Keratinocyte (primary cell): ENCODE results near the gene PAN3. TPM values are rescaled to one million over a fixed set of nuclear protein-coding genes. Genes with fewer than 3 reads are reported as not detected.

Experiments
- DNase-seq: peaks from one replicate; pipeline ENCODE4 v3.0.0-alpha.2; 2011; ENCODE audit warnings: low read depth, missing footprints, low spot score
- FAIRE-seq: peaks from 2 replicates; lab custom pipeline; 2011; peaks lifted over from hg19 to GRCh38; lab: Jason Lieb, UNC
- H2AFZ ChIP-seq: 2 replicates; pipeline ENCODE4 v1.6.0; 2012; ENCODE audit warnings: low read length, control low read depth, inconsistent platforms; ENCODE audit not compliant: control insufficient read depth
- H3K27ac ChIP-seq: 2 replicates; pipeline ENCODE4 v1.5.1; 2011; ENCODE audit warnings: low read length; ENCODE audit not compliant: control insufficient read depth, insufficient read depth
- H3K27me3 ChIP-seq: 3 replicates; pipeline ENCODE4 v1.6.0; 2011; ENCODE audit warnings: low read length; ENCODE audit not compliant: control insufficient read depth, insufficient read depth; ENCODE audit errors: extremely low read depth
- H3K36me3 ChIP-seq, 2 experiments: 2 replicates in 1 of 2; 3 replicates in 1 of 2; pipeline ENCODE4 v1.5.1; 2011; ENCODE audit warnings: low read length in 2 of 2, mild to moderate bottlenecking in 1 of 2; ENCODE audit not compliant: control insufficient read depth in 2 of 2, insufficient read depth in 2 of 2; ENCODE audit errors: extremely low read depth in 1 of 2
- H3K4me1 ChIP-seq: 3 replicates; pipeline ENCODE4 v1.5.1; 2011; ENCODE audit warnings: low read length; ENCODE audit not compliant: control insufficient read depth, insufficient read depth; ENCODE audit errors: extremely low read depth
- H3K4me2 ChIP-seq: 3 replicates; pipeline ENCODE4 v1.6.0; 2011; ENCODE audit warnings: low read depth, low read length; ENCODE audit not compliant: control insufficient read depth, insufficient read depth; ENCODE audit errors: extremely low read depth
- H3K4me3 ChIP-seq, 3 experiments: fragments of 200-600 bp in 1 of 3; sonication (generic) in 1 of 3; 2 replicates in 2 of 3; 3 replicates in 1 of 3; pipeline ENCODE4 v1.5.1; 2011 to 2016; ENCODE audit warnings: low read length in 3 of 3, mild to moderate bottlenecking in 3 of 3, control low read depth in 2 of 3, inconsistent platforms in 1 of 3, low read depth in 1 of 3, mixed read lengths in 1 of 3, mixed run types in 1 of 3, moderate library complexity in 1 of 3; ENCODE audit not compliant: control insufficient read depth in 2 of 3, insufficient read depth in 2 of 3; ENCODE audit errors: extremely low read depth in 1 of 3
- H3K79me2 ChIP-seq: 2 replicates; pipeline ENCODE4 v1.6.0; 2012; ENCODE audit warnings: low read length; ENCODE audit not compliant: control insufficient read depth, insufficient read depth
- H3K9ac ChIP-seq: 3 replicates; pipeline ENCODE4 v1.6.0; 2011; ENCODE audit warnings: low read length; ENCODE audit not compliant: control insufficient read depth, insufficient read depth; ENCODE audit errors: extremely low read depth
- H3K9me1 ChIP-seq: 3 replicates; pipeline ENCODE4 v1.6.0; 2011; ENCODE audit warnings: low read length; ENCODE audit not compliant: control insufficient read depth, insufficient read depth; ENCODE audit errors: extremely low read depth
- H3K9me3 ChIP-seq: 2 replicates; pipeline ENCODE4 v1.5.1; 2012; ENCODE audit warnings: low read depth, low read length; ENCODE audit not compliant: control insufficient read depth
- H4K20me1 ChIP-seq: 3 replicates; pipeline ENCODE4 v1.6.0; 2011; ENCODE audit warnings: low read length; ENCODE audit not compliant: control insufficient read depth, insufficient read depth; ENCODE audit errors: extremely low read depth
- EZH2 ChIP-seq: IDR thresholded peaks from one replicate; pipeline ENCODE4 v1.6.1; 2012; ENCODE audit warnings: inconsistent platforms, mild to moderate bottlenecking, low read length, moderate library complexity
- dilution Hi-C: fragments of 300-500 bp; cut with MboI; formaldehyde crosslinking; loops from one replicate; pipeline ENCODE4 v1.7.0; 2020; ENCODE audit warnings: low sequenced_read_pairs; ENCODE audit not compliant: extremely low pct_ligation_motif_present
- polyA plus RNA-seq, 5 experiments: library from polyadenylated mRNA; depleted of rRNA in 3 of 5; stranded (reverse) in 3 of 5; stranded (forward) in 1 of 5; unstranded in 1 of 5; fragments of >200 nt; gene quantifications; 1 replicate in 1 of 5; 2 replicates in 3 of 5; 3 replicates in 1 of 5; pipeline versions ENCODE4 v1.2.1 to v1.2.3, GENCODE V29; 2011 to 2012; ENCODE audit warnings: missing spikeins in 2 of 5, low read depth in 1 of 5, low replicate concordance in 1 of 5
- TF ChIP-seq, protein P1 (sequence below), 3 experiments: IDR thresholded peaks in 1 of 3; conservative IDR thresholded peaks in 1 of 3; optimal IDR thresholded peaks in 1 of 3; 2 replicates in 2 of 3; 3 replicates in 1 of 3; pipeline versions ENCODE3 to v1.5.1; 2011; ENCODE audit warnings: low read length in 3 of 3, mild to moderate bottlenecking in 3 of 3, moderate library complexity in 2 of 3, control low read depth in 1 of 3, inconsistent platforms in 1 of 3; ENCODE audit not compliant: insufficient read depth in 2 of 3; ENCODE audit errors: extremely low read depth in 1 of 3

Gene PAN3
- polyA plus RNA-seq, 1 donor (not counting 4 experiments of a cell fraction or from before 2014, with no cell fraction given), result 16.8 TPM

GRCh38 chr13:28338006-28338574, 199.7 kb downstream of the PAN3 start:
- Histone ChIP-seq H3K4me2 (no peak overlapping the region), H2AFZ (no peak overlapping the region), H3K9me1 (no peaks in the 10 kb centered on the region), H3K79me2 (no peaks in the 10 kb centered on the region), H4K20me1 (no peaks in the 10 kb centered on the region), H3K9me3 (no peaks in the 10 kb centered on the region), H3K4me3 (no peak overlapping the region), H3K27ac (no peak overlapping the region), H3K36me3 (no peaks in the 10 kb centered on the region), H3K4me1 (no peaks in the 10 kb centered on the region), H3K9ac (no peak overlapping the region), H3K27me3 (no peaks in the 10 kb centered on the region)
- FAIRE-seq (no peak), DNase-seq (no peak)
- TF ChIP-seq, protein P1, sequence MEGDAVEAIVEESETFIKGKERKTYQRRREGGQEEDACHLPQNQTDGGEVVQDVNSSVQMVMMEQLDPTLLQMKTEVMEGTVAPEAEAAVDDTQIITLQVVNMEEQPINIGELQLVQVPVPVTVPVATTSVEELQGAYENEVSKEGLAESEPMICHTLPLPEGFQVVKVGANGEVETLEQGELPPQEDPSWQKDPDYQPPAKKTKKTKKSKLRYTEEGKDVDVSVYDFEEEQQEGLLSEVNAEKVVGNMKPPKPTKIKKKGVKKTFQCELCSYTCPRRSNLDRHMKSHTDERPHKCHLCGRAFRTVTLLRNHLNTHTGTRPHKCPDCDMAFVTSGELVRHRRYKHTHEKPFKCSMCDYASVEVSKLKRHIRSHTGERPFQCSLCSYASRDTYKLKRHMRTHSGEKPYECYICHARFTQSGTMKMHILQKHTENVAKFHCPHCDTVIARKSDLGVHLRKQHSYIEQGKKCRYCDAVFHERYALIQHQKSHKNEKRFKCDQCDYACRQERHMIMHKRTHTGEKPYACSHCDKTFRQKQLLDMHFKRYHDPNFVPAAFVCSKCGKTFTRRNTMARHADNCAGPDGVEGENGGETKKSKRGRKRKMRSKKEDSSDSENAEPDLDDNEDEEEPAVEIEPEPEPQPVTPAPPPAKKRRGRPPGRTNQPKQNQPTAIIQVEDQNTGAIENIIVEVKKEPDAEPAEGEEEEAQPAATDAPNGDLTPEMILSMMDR (optimal IDR thresholded peaks at IDR 0.05 in 1 of 3, IDR thresholded peaks at IDR 0.05 in 1 of 3, conservative IDR thresholded peaks at IDR 0.05 in 1 of 3; ENCODE audit: extremely low read depth in 1 of 3, insufficient read depth in 2 of 3, low read length in 3 of 3), result no peak
- TF ChIP-seq EZH2, result no peak
- dilution Hi-C loops, result no loop called here

DNA sequence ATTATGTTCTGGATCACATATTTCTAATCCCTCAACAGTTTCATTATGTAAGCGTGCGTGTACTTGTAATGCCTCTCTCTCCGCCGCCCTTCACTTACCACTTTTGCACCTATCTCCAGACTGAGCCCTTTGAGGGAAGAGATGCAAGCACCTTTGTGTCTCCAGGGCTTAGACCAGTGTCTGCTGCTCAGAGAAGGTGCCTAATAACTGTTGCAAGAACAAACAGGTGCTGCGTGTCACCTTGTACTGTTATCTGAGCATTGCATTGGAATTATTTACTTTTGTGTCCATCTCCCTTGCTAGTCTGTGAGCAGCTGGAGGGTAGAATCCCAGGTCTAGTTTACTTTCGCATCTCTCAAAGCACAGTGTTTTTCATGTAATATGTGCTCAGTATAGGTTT, 200.4 kb downstream of the PAN3 start:
- Histone ChIP-seq H3K27me3 (no peaks in the 10 kb centered on the region), H3K79me2 (no peaks in the 10 kb centered on the region), H3K9ac (no peak overlapping the region), H3K4me2 (no peak overlapping the region), H3K9me3 (no peaks in the 10 kb centered on the region), H3K36me3 (no peaks in the 10 kb centered on the region), H3K4me1 (no peaks in the 10 kb centered on the region), H3K27ac (no peak overlapping the region), H3K9me1 (no peaks in the 10 kb centered on the region), H2AFZ (no peak overlapping the region), H4K20me1 (no peaks in the 10 kb centered on the region), H3K4me3 (no peak overlapping the region)
- TF ChIP-seq, protein P1 (optimal IDR thresholded peaks at IDR 0.05 in 1 of 3, IDR thresholded peaks at IDR 0.05 in 1 of 3, conservative IDR thresholded peaks at IDR 0.05 in 1 of 3; ENCODE audit: extremely low read depth in 1 of 3, insufficient read depth in 2 of 3, low read length in 3 of 3), result no peak
- TF ChIP-seq EZH2, result no peak
- no peak for FAIRE-seq
- no peak for DNase-seq
- dilution Hi-C loops, result no loop called here
